HFFc6 (cell line): ENCODE data around the gene SLFN12L. TPM values are rescaled to one million over a fixed set of nuclear protein-coding genes. Genes with fewer than 3 reads are reported as not detected.
"Not testable (repeated sequence)": the region's sequence is repeated elsewhere in the genome, so short reads cannot be mapped to it uniquely, and the experiment has no call there.

Experiments
- DNase-seq: peaks from one replicate; pipeline ENCODE4 v3.0.0-alpha.2; 2018
- H3K27ac Mint-ChIP-seq: 2 replicates; pipeline ENCODE4 v1.8.0; 2020; ENCODE audit warnings: mild to moderate bottlenecking, mixed read lengths
- H3K27me3 Mint-ChIP-seq: 2 replicates; pipeline ENCODE4 v1.8.0; 2021; ENCODE audit warnings: mild to moderate bottlenecking, moderate library complexity, mixed read lengths; ENCODE audit not compliant: insufficient read depth
- H3K36me3 Mint-ChIP-seq: 2 replicates; pipeline ENCODE4 v1.8.0; 2021; ENCODE audit warnings: low read depth, mixed read lengths
- H3K4me1 Mint-ChIP-seq: 2 replicates; pipeline ENCODE4 v1.8.0; 2020; ENCODE audit warnings: low read depth, mixed read lengths
- H3K4me3 Mint-ChIP-seq: 2 replicates; pipeline ENCODE4 v1.8.0; 2020; ENCODE audit warnings: mild to moderate bottlenecking, moderate library complexity, mixed read lengths
- H3K9me3 Mint-ChIP-seq: 2 replicates; pipeline ENCODE4 v1.8.0; 2020; ENCODE audit warnings: mild to moderate bottlenecking, mixed read lengths
- total RNA-seq, 6 experiments: library from RNA; stranded (reverse); fragmentation: NEBNext Ultra II Directional; extraction: Animal tissue kit (Norgen Biotek cat#: 25700); gene quantifications; 2 replicates in 1 of 6; 3 replicates in 5 of 6; pipeline ENCODE4 v1.2.3, GENCODE V29; 2021
- TF ChIP-seq, protein P1 (sequence below): fragments of 200-600 bp; sonication (generic); IDR thresholded peaks from 2 replicates; pipeline ENCODE4 v1.5.0; 2021; ENCODE audit warnings: antibody characterized with exemption, mild to moderate bottlenecking

The SLFN12L gene
- total RNA-seq, 6 experiments from 2014 or later, result 0.13 to 0.34 (median 0.25) TPM; not detected in 2

- Mint-ChIP-seq H3K4me3 (no peak overlapping the region), H3K27me3 (peaks cover 32% of the 10 kb centered on the region), H3K9me3 (no peaks in the 10 kb centered on the region; the same call in 1 of the 2 replicates), H3K4me1 (no peaks in the 10 kb centered on the region; the same call in 1 of the 2 replicates), H3K27ac (no peak overlapping the region), H3K36me3 (no peaks in the 10 kb centered on the region)
- no peak for DNase-seq
- TF ChIP-seq, protein P1, sequence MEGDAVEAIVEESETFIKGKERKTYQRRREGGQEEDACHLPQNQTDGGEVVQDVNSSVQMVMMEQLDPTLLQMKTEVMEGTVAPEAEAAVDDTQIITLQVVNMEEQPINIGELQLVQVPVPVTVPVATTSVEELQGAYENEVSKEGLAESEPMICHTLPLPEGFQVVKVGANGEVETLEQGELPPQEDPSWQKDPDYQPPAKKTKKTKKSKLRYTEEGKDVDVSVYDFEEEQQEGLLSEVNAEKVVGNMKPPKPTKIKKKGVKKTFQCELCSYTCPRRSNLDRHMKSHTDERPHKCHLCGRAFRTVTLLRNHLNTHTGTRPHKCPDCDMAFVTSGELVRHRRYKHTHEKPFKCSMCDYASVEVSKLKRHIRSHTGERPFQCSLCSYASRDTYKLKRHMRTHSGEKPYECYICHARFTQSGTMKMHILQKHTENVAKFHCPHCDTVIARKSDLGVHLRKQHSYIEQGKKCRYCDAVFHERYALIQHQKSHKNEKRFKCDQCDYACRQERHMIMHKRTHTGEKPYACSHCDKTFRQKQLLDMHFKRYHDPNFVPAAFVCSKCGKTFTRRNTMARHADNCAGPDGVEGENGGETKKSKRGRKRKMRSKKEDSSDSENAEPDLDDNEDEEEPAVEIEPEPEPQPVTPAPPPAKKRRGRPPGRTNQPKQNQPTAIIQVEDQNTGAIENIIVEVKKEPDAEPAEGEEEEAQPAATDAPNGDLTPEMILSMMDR, result no peak
These were observed 22.5 kb downstream of the SLFN12L start for GRCh38 chr17:35515027-35515426.

DNA sequence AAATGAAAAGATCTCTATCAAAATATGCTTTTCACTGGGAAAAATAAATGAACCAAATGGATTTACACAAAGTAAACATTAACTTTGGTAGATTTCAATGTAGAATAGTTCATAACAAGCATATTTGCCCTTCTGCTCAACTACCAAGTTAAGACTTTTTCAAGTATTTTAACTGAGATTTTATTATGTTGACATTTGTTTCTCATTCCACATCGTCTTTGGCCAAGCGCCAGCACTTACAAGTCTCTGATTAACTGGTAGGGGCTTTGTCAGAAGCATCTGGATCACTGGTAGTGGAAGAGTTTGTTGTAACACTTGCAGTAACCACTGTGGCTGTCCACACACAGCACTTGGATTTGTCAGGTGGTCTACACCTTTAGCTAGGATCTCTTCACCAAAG, 22.9 kb downstream of the SLFN12L start:
- TF ChIP-seq, protein P1, result no peak
- Mint-ChIP-seq H3K4me3 (no peak overlapping the region), H3K27me3 (peaks cover 36% of the 10 kb centered on the region), H3K4me1 (no peaks in the 10 kb centered on the region; the same call in 1 of the 2 replicates), H3K36me3 (no peaks in the 10 kb centered on the region), H3K27ac (no peak overlapping the region), H3K9me3 (no peaks in the 10 kb centered on the region; the same call in 1 of the 2 replicates)
- no peak for DNase-seq

GRCh38 chr17:35510052-35510451, 27.4 kb downstream of the SLFN12L start:
- Mint-ChIP-seq H3K9me3 (peaks cover 7% of the 10 kb centered on the region), H3K4me3 (no peak overlapping the region), H3K4me1 (no peaks in the 10 kb centered on the region; the same call in 1 of the 2 replicates), H3K27me3 (peaks cover 36% of the 10 kb centered on the region), H3K27ac (no peak overlapping the region), H3K36me3 (no peaks in the 10 kb centered on the region)
- no peak for DNase-seq
- TF ChIP-seq, protein P1, result no peak

GRCh38 chr17:35507714-35508113, 29.8 kb downstream of the SLFN12L start:
- not testable (repeated sequence) for H3K4me1 Mint-ChIP-seq, H3K4me3 Mint-ChIP-seq, DNase-seq, H3K27ac Mint-ChIP-seq, H3K9me3 Mint-ChIP-seq, H3K36me3 Mint-ChIP-seq
- H3K27me3 Mint-ChIP-seq, result peaks cover 25% of the 10 kb centered on the region

GRCh38 chr17:35499548-35499947, 37.9 kb downstream of the SLFN12L start:
- no peak overlapping the region for H3K4me3 Mint-ChIP-seq
- H3K27ac Mint-ChIP-seq, result no peak overlapping the region
- TF ChIP-seq, protein P1, result no peak
- no peaks in the 10 kb centered on the region for H3K36me3 Mint-ChIP-seq
- peaks cover 51% of the 10 kb centered on the region for H3K27me3 Mint-ChIP-seq
- no peaks in the 10 kb centered on the region for H3K9me3 Mint-ChIP-seq
- no peak for DNase-seq
- H3K4me1 Mint-ChIP-seq, result no peaks in the 10 kb centered on the region

GRCh38 chr17:35498448-35499178, 38.9 kb downstream of the SLFN12L start:
- Mint-ChIP-seq H3K4me3 (no peak overlapping the region), H3K9me3 (no peaks in the 10 kb centered on the region), H3K4me1 (no peaks in the 10 kb centered on the region), H3K27ac (no peak overlapping the region), H3K27me3 (peaks cover 54% of the 10 kb centered on the region), H3K36me3 (no peaks in the 10 kb centered on the region)
- DNase-seq, result no peak
- TF ChIP-seq, protein P1, result no peak
